KMS-11 (cell line): ENCODE measurements around the gene DDA1.

Source experiments
- H2AFZ ChIP-seq: fragments of 200-600 bp; sonication (generic); 2 replicates; pipeline ENCODE4 v1.6.1; 2016; ENCODE audit warnings: antibody characterized with exemption, mixed run types, low read depth
- H3K27ac ChIP-seq: fragments of 200-600 bp; sonication (generic); 2 replicates; pipeline ENCODE4 v1.6.1; 2016; ENCODE audit warnings: mild to moderate bottlenecking, mixed run types
- H3K27me3 ChIP-seq: fragments of 200-600 bp; sonication (generic); 2 replicates; pipeline ENCODE4 v1.6.1; 2017; ENCODE audit warnings: mild to moderate bottlenecking, low read depth, mixed run types, moderate library complexity; ENCODE audit not compliant: insufficient read depth
- H3K36me3 ChIP-seq: fragments of 200-600 bp; sonication (generic); 2 replicates; pipeline ENCODE4 v1.6.1; 2017; ENCODE audit warnings: mild to moderate bottlenecking, mixed run types; ENCODE audit not compliant: insufficient read depth
- H3K4me1 ChIP-seq: fragments of 200-600 bp; sonication (generic); 2 replicates; pipeline ENCODE4 v1.6.1; 2016; ENCODE audit warnings: mild to moderate bottlenecking, low read depth, mixed run types; ENCODE audit not compliant: poor library complexity, severe bottlenecking
- H3K4me2 ChIP-seq: fragments of 200-600 bp; sonication (generic); 2 replicates; pipeline ENCODE4 v1.7.0; 2016; ENCODE audit warnings: mild to moderate bottlenecking, mixed run types
- H3K4me3 ChIP-seq: fragments of 200-600 bp; sonication (generic); IDR thresholded peaks from 2 replicates; pipeline ENCODE4 v1.6.1; 2017; ENCODE audit warnings: low read depth, low read length, mixed read lengths; ENCODE audit not compliant: insufficient read depth
- H3K79me2 ChIP-seq: fragments of 200-600 bp; sonication (generic); 2 replicates; pipeline ENCODE4 v1.6.1; 2016; ENCODE audit warnings: low read depth, mixed run types; ENCODE audit not compliant: insufficient read depth
- H3K9ac ChIP-seq: fragments of 200-600 bp; sonication (generic); 2 replicates; pipeline ENCODE4 v1.6.1; 2016; ENCODE audit warnings: mild to moderate bottlenecking, mixed run types
- H4K20me1 ChIP-seq: fragments of 200-600 bp; sonication (generic); 2 replicates; pipeline ENCODE4 v1.6.1; 2016; ENCODE audit warnings: mild to moderate bottlenecking, mixed run types; ENCODE audit not compliant: insufficient read depth
- TF ChIP-seq, protein P1 (sequence below): fragments of 200-600 bp; sonication (generic); conservative IDR thresholded peaks from 2 replicates; pipeline ENCODE4 v1.6.1; 2017; ENCODE audit warnings: low read depth, mild to moderate bottlenecking, antibody characterized with exemption, low read length, moderate library complexity, mixed read lengths

Gene DDA1

DNA sequence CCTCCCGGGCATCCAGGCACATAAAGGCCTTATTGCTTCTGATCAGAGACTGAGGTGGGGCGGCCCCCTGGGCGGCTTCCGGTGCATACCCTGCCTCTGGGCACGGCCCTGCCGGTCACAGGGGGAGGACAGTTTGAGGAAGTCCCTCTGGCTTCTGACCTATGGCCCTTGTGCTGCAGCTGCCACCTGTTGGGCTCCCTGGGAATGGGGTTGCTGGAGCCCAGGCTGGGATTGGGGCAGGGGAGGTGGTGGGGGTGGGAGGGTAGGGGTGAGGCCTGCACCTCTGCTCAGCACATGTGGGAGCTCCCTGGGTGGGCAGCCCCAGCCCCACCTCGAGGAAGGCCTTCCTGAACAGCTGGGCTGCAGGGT is 14.6 kb downstream of the DDA1 start:
- no peaks in the 10 kb centered on the region for H3K4me1 ChIP-seq
- H4K20me1 ChIP-seq, result no peaks in the 10 kb centered on the region
- H3K4me2 ChIP-seq, result no peak overlapping the region
- no peak overlapping the region for H3K27ac ChIP-seq
- H3K27me3 ChIP-seq, result no peaks in the 10 kb centered on the region
- no peaks in the 10 kb centered on the region for H3K36me3 ChIP-seq
- no peak overlapping the region for H3K9ac ChIP-seq
- TF ChIP-seq, protein P1, sequence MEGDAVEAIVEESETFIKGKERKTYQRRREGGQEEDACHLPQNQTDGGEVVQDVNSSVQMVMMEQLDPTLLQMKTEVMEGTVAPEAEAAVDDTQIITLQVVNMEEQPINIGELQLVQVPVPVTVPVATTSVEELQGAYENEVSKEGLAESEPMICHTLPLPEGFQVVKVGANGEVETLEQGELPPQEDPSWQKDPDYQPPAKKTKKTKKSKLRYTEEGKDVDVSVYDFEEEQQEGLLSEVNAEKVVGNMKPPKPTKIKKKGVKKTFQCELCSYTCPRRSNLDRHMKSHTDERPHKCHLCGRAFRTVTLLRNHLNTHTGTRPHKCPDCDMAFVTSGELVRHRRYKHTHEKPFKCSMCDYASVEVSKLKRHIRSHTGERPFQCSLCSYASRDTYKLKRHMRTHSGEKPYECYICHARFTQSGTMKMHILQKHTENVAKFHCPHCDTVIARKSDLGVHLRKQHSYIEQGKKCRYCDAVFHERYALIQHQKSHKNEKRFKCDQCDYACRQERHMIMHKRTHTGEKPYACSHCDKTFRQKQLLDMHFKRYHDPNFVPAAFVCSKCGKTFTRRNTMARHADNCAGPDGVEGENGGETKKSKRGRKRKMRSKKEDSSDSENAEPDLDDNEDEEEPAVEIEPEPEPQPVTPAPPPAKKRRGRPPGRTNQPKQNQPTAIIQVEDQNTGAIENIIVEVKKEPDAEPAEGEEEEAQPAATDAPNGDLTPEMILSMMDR, result no peak
- no peak overlapping the region for H3K4me3 ChIP-seq
- no peaks in the 10 kb centered on the region for H3K79me2 ChIP-seq
- H2AFZ ChIP-seq, result no peak overlapping the region

DNA sequence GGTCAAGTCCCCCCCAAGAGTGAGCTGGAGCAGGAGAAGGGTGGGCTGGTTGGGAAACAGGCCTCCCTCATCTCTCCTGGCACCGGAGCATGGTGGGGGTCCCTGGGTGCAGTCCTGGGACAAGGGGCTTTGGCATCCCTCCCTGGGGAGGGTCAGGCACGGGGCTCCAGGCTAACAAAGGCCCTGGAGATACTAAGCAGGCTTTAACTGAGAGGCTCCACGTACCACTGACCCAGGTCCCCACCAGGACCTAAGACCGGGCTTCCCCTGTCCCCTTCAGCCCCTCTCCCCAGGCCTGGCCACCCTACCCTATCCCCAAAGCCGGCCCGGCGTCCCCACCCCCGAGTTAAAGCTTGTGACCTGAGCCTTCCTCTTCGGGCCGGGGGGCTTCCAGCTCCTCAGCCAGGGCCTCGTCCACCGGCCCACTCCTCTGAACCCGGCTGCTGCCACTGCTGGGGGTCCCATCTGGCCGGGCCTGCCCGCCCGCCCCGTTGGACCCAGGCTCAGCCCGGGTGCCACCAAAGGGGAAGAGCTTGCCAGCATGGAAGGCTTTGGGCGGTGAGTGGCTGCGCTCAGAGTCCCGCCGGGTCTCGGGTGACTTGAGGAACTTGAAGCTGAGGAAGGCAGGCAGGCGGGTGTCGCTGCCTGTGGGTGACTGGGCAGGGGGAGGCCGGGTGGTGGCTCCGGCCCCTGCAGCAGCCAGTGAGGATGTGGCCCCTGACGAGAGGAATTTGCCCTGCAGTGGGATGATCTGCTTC is 15.2 kb downstream of the DDA1 start:
- Histone ChIP-seq H3K27me3 (no peaks in the 10 kb centered on the region), H3K4me2 (no peak overlapping the region), H3K4me1 (no peaks in the 10 kb centered on the region), H3K79me2 (no peaks in the 10 kb centered on the region), H2AFZ (no peak overlapping the region), H3K36me3 (no peaks in the 10 kb centered on the region), H3K4me3 (no peak overlapping the region), H4K20me1 (no peaks in the 10 kb centered on the region), H3K27ac (no peak overlapping the region), H3K9ac (no peak overlapping the region)
- TF ChIP-seq, protein P1, result no peak

DNA sequence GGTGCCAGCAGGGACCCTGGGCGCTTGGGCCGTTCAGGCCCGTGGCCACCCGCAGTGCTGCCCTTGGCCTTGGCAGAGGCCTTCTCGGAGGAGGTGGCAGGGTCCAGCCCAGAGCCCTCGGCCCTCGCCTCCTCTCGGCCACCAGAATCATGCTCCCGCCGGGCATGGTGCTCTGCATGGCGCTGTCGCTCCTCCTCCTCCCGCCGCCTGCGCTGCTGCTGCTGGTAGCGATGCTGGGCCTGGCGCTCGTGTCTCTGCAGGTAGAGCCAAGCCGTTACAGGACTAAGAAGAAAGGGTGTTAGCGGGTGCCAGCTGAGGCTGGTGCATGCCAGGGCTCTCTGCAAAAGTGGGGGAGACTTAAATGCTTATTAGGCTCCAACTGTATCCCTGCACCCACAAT is 15.8 kb downstream of the DDA1 start:
- Histone ChIP-seq H3K9ac (no peak overlapping the region), H3K27me3 (no peaks in the 10 kb centered on the region), H3K36me3 (no peaks in the 10 kb centered on the region), H2AFZ (no peak overlapping the region), H3K79me2 (no peaks in the 10 kb centered on the region), H4K20me1 (no peaks in the 10 kb centered on the region), H3K4me2 (no peak overlapping the region), H3K4me3 (no peak overlapping the region), H3K4me1 (no peaks in the 10 kb centered on the region), H3K27ac (no peak overlapping the region)
- TF ChIP-seq, protein P1, result no peak

DNA sequence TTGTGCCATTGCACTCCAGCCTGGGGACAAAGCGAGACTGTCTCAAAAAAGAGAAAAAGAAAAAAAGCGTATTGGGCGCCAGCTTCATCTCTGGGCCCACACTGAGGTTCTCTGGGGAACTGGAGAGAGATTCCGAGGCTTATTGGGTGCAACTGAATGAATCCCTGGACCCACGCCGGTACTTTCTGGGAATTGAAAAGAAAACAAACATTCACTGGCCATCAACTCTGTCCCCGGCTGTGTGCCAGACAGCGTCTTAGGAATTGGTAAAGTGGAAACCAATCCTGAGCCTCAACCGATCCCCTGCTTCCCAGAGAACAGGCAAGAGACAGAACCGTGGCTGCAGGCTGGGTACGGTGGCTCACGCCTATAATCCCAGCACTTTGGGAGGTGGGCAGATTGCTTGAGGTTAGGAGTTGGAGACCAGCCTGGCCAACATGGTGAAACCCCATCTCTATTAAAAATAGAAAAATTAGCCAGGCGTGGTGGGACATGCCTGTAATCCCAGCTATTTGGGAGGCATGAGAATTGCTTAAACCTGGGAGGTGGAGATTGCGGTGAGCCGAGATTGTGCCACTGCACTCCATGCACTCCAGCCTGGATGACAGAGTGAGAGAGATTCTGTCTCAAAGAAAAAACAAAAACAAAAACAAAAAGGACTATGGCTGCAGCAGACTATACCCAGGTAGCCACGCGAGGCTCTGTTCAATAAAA is 16.7 kb downstream of the DDA1 start:
- H3K4me2 ChIP-seq, result no peak overlapping the region
- H3K79me2 ChIP-seq, result no peaks in the 10 kb centered on the region
- no peaks in the 10 kb centered on the region for H3K27me3 ChIP-seq
- H3K4me1 ChIP-seq, result no peaks in the 10 kb centered on the region
- H2AFZ ChIP-seq, result no peak overlapping the region
- no peak overlapping the region for H3K27ac ChIP-seq
- no peaks in the 10 kb centered on the region for H4K20me1 ChIP-seq
- H3K9ac ChIP-seq, result no peak overlapping the region
- no peak overlapping the region for H3K4me3 ChIP-seq
- TF ChIP-seq, protein P1, result no peak
- H3K36me3 ChIP-seq, result no peaks in the 10 kb centered on the region
